RPMI7951 (cell line): ENCODE results near the gene CDC42EP1. TPM values are rescaled to one million over a fixed set of nuclear protein-coding genes. Genes with fewer than 3 reads are reported as not detected.
A peak's percentile ranks its signal among the peaks of the same experiment; 100 is the strongest.
"Not testable (repeated sequence)": the region's sequence is repeated elsewhere in the genome, so short reads cannot be mapped to it uniquely, and the experiment has no call there.

Experiments
- DNase-seq: peaks from one replicate; pipeline ENCODE4 v3.0.0-alpha.2; 2012; ENCODE audit warnings: low read depth
- total RNA-seq: library from RNA; depleted of rRNA; stranded (reverse); fragments of >200 nt; shearing (Covaris generic); gene quantifications from 2 replicates; pipeline ENCODE4 v1.2.3, GENCODE V29; 2014

Gene CDC42EP1
- total RNA-seq, 1 experiment from 2014 or later: 18.4 TPM

- no peak for DNase-seq
Measured at GRCh38 chr22:37534445-37534844, 25.8 kb upstream of the CDC42EP1 start.

- no peak for DNase-seq
Measured at GRCh38 chr22:37535159-37535558, 25.1 kb upstream of the CDC42EP1 start.

GRCh38 chr22:37538590-37539357, 21.5 kb upstream of the CDC42EP1 start:
- peak; percentile 85 for DNase-seq

- not testable (repeated sequence) for DNase-seq
Measured at GRCh38 chr22:37539790-37540189, 20.5 kb upstream of the CDC42EP1 start.

GRCh38 chr22:37542416-37542815, 17.9 kb upstream of the CDC42EP1 start:
- DNase-seq: not testable (repeated sequence)

- DNase-seq: no peak
Measured at GRCh38 chr22:37542959-37543358, 17.3 kb upstream of the CDC42EP1 start.

GRCh38 chr22:37544955-37545702, 15.2 kb upstream of the CDC42EP1 start:
- peak; percentile 58 for DNase-seq

GRCh38 chr22:37545703-37546436, 14.4 kb upstream of the CDC42EP1 start:
- peak; percentile 96 for DNase-seq

- peak; percentile 88 for DNase-seq
Measured at GRCh38 chr22:37546437-37547250, 13.6 kb upstream of the CDC42EP1 start.

GRCh38 chr22:37547251-37547741, 13.0 kb upstream of the CDC42EP1 start:
- no peak for DNase-seq

GRCh38 chr22:37549704-37550059, 10.6 kb upstream of the CDC42EP1 start:
- peak; percentile 73 for DNase-seq

GRCh38 chr22:37550921-37551320, 9.4 kb upstream of the CDC42EP1 start:
- not testable (repeated sequence) for DNase-seq

GRCh38 chr22:37551981-37552380, 8.3 kb upstream of the CDC42EP1 start:
- DNase-seq: no peak

GRCh38 chr22:37552524-37553163, 7.6 kb upstream of the CDC42EP1 start:
- peak; percentile 72 for DNase-seq

- no peak for DNase-seq
Measured at GRCh38 chr22:37553725-37554124, 6.6 kb upstream of the CDC42EP1 start.

- DNase-seq: no peak
Measured at GRCh38 chr22:37555029-37555428, 5.3 kb upstream of the CDC42EP1 start.

- DNase-seq: peak; percentile 63
Measured at GRCh38 chr22:37556710-37557109, 3.6 kb upstream of the CDC42EP1 start.

GRCh38 chr22:37557321-37558001, 2.8 kb upstream of the CDC42EP1 start:
- DNase-seq: no peak

GRCh38 chr22:37558815-37559214, 1.5 kb upstream of the CDC42EP1 start:
- DNase-seq: no peak

GRCh38 chr22:37559521-37559900, 769 bp upstream of the CDC42EP1 start:
- DNase-seq: no peak
